BLaER1 treated with 17β-estradiol and CSF1 and Interleukin-3, amounts not matched to agents 10 nM and 100 nM (cell line): ENCODE results near the gene CNOT4.
A peak's percentile ranks its signal among the peaks of the same experiment; 100 is the strongest.

ENCODE experiments used
- H3K27ac ChIP-seq, 11 experiments: shearing (Covaris generic); formaldehyde crosslinking; 2 replicates each; pipeline ENCODE4 v1.8.1; 2022
- H3K27me3 ChIP-seq, 11 experiments: shearing (Covaris generic); formaldehyde crosslinking; 2 replicates each; pipeline ENCODE4 v1.8.1; 2022
- H3K36me3 ChIP-seq, 11 experiments: shearing (Covaris generic); formaldehyde crosslinking; 2 replicates each; pipeline ENCODE4 v1.8.1; 2022
- H3K4me1 ChIP-seq, 10 experiments: shearing (Covaris generic); formaldehyde crosslinking; 2 replicates each; pipeline ENCODE4 v1.8.1; 2022
- H3K4me2 ChIP-seq, 11 experiments: shearing (Covaris generic); formaldehyde crosslinking; 2 replicates each; pipeline ENCODE4 v1.8.1; 2022
- H3K4me3 ChIP-seq, 10 experiments: shearing (Covaris generic); formaldehyde crosslinking; 2 replicates each; pipeline ENCODE4 v1.8.1; 2022
- H3K9ac ChIP-seq, 11 experiments: shearing (Covaris generic); formaldehyde crosslinking; 2 replicates each; pipeline ENCODE4 v1.8.1; 2022
- H3K9me3 ChIP-seq, 11 experiments: shearing (Covaris generic); formaldehyde crosslinking; replicated peaks in 1 of 11; 2 replicates each; pipeline ENCODE4 v1.8.1; 2022
- H4K20me1 ChIP-seq, 11 experiments: shearing (Covaris generic); formaldehyde crosslinking; 2 replicates each; pipeline ENCODE4 v1.8.1; 2022
- Cebpa-rat ChIP-seq, 11 experiments: shearing (Covaris generic); IDR thresholded peaks; 2 replicates each; pipeline ENCODE4 v1.8.1; 2022

CNOT4 gene

DNA sequence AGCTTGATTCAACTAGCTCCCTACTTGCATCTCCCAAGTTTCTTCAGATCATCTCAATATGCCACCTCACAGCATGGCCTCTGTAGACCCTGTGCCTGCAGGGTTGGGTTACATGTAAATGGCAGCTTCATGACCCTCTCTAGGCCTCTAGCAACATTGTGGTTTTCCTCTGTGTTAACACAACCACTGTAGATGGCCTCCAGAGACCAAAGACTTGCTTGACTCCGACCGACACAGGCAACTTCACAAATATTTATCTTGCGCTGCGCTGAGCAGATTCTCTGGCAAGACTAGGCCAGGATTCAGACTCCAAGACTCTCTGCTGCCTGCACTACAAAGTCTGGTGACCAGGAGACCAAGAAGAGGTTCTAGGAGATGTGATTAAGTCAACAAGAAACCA, 75.9 kb downstream of the CNOT4 start:
- Histone ChIP-seq H3K36me3 (peaks cover 51 to 75% (median 62%) of the 10 kb centered on the region in 11 experiments), H3K4me2 (peak overlapping the region in 6 of 11 experiments; percentile 1 to 39 (median 26); a peak in 11 of 22 replicates), H3K9me3 (peaks cover 10 to 24% (median 17%) of the 10 kb centered on the region in 11 experiments), H3K27me3 (no peaks in the 10 kb centered on the region; a peak in 1 of 22 replicates), H3K4me1 (peaks cover 0 to 23% (median 19%) of the 10 kb centered on the region in 10 experiments; a peak in 16 of 20 replicates), H3K4me3 (no peak overlapping the region), H3K27ac (no peak overlapping the region), H4K20me1 (peaks cover 0 to 62% (median 25%) of the 10 kb centered on the region in 11 experiments; a peak in 11 of 22 replicates), H3K9ac (no peak overlapping the region)
- no peak for TF ChIP-seq Cebpa-rat (IDR thresholded peaks at IDR 0.05)

GRCh38 chr7:135430626-135431025, 79.3 kb downstream of the CNOT4 start:
- no peaks in the 10 kb centered on the region; a peak in 1 of 22 replicates for H3K27me3 ChIP-seq
- H3K36me3 ChIP-seq, result peaks cover 28 to 53% (median 42%) of the 10 kb centered on the region in 11 experiments
- H3K4me2 ChIP-seq, result peak overlapping the region in 2 of 11 experiments; percentile 17 to 37; a peak in 2 of 22 replicates
- peaks cover 6 to 17% (median 9%) of the 10 kb centered on the region in 11 experiments for H3K9me3 ChIP-seq
- no peak for TF ChIP-seq Cebpa-rat (IDR thresholded peaks at IDR 0.05)
- peaks cover 0 to 78% (median 29%) of the 10 kb centered on the region in 11 experiments; a peak in 14 of 22 replicates for H4K20me1 ChIP-seq
- no peak overlapping the region for H3K27ac ChIP-seq
- H3K4me1 ChIP-seq, result peaks cover 0 to 28% (median 19%) of the 10 kb centered on the region in 10 experiments; a peak in 16 of 20 replicates
- H3K4me3 ChIP-seq, result no peak overlapping the region
- no peak overlapping the region for H3K9ac ChIP-seq

- no peak overlapping the region for H3K9ac ChIP-seq
- no peak for TF ChIP-seq Cebpa-rat (IDR thresholded peaks at IDR 0.05)
- peaks cover 0 to 88% (median 43%) of the 10 kb centered on the region in 11 experiments; a peak in 15 of 22 replicates for H4K20me1 ChIP-seq
- no peak overlapping the region for H3K4me3 ChIP-seq
- no peak overlapping the region for H3K27ac ChIP-seq
- no peak overlapping the region for H3K4me2 ChIP-seq
- H3K36me3 ChIP-seq, result peaks cover 14 to 40% (median 31%) of the 10 kb centered on the region in 11 experiments; a peak in 21 of 22 replicates
- H3K27me3 ChIP-seq, result no peaks in the 10 kb centered on the region; a peak in 1 of 22 replicates
- H3K9me3 ChIP-seq, result peaks cover 0 to 2% (median 0%) of the 10 kb centered on the region in 11 experiments; a peak in 2 of 22 replicates
- H3K4me1 ChIP-seq, result peaks cover 0 to 28% (median 12%) of the 10 kb centered on the region in 10 experiments; a peak in 14 of 20 replicates
Measured at GRCh38 chr7:135428879-135429278, 81.0 kb downstream of the CNOT4 start.

GRCh38 chr7:135428011-135428410, 81.9 kb downstream of the CNOT4 start:
- H4K20me1 ChIP-seq, result peaks cover 0 to 87% (median 45%) of the 10 kb centered on the region in 11 experiments; a peak in 15 of 22 replicates
- H3K27me3 ChIP-seq, result no peaks in the 10 kb centered on the region; a peak in 1 of 22 replicates
- no peak overlapping the region for H3K4me3 ChIP-seq
- no peaks in the 10 kb centered on the region for H3K9me3 ChIP-seq
- TF ChIP-seq Cebpa-rat (IDR thresholded peaks at IDR 0.05), result no peak
- H3K27ac ChIP-seq, result no peak overlapping the region
- peaks cover 0 to 28% (median 10%) of the 10 kb centered on the region in 10 experiments; a peak in 11 of 20 replicates for H3K4me1 ChIP-seq
- peaks cover 5 to 34% (median 22%) of the 10 kb centered on the region in 11 experiments; a peak in 21 of 22 replicates for H3K36me3 ChIP-seq
- no peak overlapping the region for H3K9ac ChIP-seq
- H3K4me2 ChIP-seq, result no peak overlapping the region

GRCh38 chr7:135427166-135427565, 82.7 kb downstream of the CNOT4 start:
- Histone ChIP-seq H3K9me3 (no peaks in the 10 kb centered on the region), H3K9ac (no peak overlapping the region), H3K27me3 (no peaks in the 10 kb centered on the region), H3K4me1 (peaks cover 0 to 28% (median 10%) of the 10 kb centered on the region in 10 experiments; a peak in 11 of 20 replicates), H4K20me1 (peaks cover 0 to 88% (median 53%) of the 10 kb centered on the region in 11 experiments; a peak in 17 of 22 replicates), H3K4me3 (no peak overlapping the region), H3K4me2 (no peak overlapping the region), H3K36me3 (peaks cover 0 to 27% (median 14%) of the 10 kb centered on the region in 11 experiments; a peak in 18 of 22 replicates), H3K27ac (no peak overlapping the region)
- TF ChIP-seq Cebpa-rat (IDR thresholded peaks at IDR 0.05), result no peak

DNA sequence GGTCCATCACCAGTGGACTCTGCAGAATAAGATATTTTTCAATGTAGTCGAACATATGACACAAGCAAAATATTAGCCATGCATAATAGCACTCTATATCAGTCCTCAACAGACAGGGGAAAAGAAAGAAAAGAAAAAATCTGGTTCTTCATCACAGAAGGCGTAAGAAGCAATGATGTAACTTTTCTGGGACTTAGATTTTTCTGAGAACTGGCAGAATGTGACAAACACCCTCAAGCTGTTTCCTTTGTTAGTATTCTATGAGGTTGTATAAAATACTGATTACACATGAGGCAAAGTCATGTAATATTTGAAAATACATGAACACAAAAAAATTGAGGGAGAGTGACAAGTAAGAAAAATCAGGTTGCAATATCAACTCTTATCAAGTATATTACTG, 84.9 kb downstream of the CNOT4 start:
- Histone ChIP-seq H3K4me2 (no peak overlapping the region), H3K36me3 (peaks cover 9 to 37% (median 26%) of the 10 kb centered on the region in 11 experiments; a peak in 20 of 22 replicates), H3K27ac (no peak overlapping the region), H3K9ac (no peak overlapping the region), H3K27me3 (no peaks in the 10 kb centered on the region), H3K4me1 (peaks cover 0 to 17% (median 7%) of the 10 kb centered on the region in 10 experiments; a peak in 11 of 20 replicates), H4K20me1 (peaks cover 0 to 89% (median 44%) of the 10 kb centered on the region in 11 experiments; a peak in 17 of 22 replicates), H3K9me3 (no peaks in the 10 kb centered on the region), H3K4me3 (no peak overlapping the region)
- TF ChIP-seq Cebpa-rat (IDR thresholded peaks at IDR 0.05), result no peak

GRCh38 chr7:135420786-135421185, 89.1 kb downstream of the CNOT4 start:
- Histone ChIP-seq H3K9me3 (no peaks in the 10 kb centered on the region), H3K27me3 (no peaks in the 10 kb centered on the region), H3K4me3 (no peak overlapping the region), H3K36me3 (peaks cover 31 to 73% (median 58%) of the 10 kb centered on the region in 11 experiments), H3K4me1 (no peaks in the 10 kb centered on the region), H3K27ac (no peak overlapping the region), H4K20me1 (peaks cover 0 to 80% (median 44%) of the 10 kb centered on the region in 11 experiments; a peak in 17 of 22 replicates), H3K9ac (no peak overlapping the region), H3K4me2 (no peak overlapping the region)
- TF ChIP-seq Cebpa-rat (IDR thresholded peaks at IDR 0.05), result no peak

- Histone ChIP-seq H3K27me3 (no peaks in the 10 kb centered on the region), H3K27ac (no peak overlapping the region), H3K4me3 (no peak overlapping the region), H3K9me3 (no peaks in the 10 kb centered on the region), H4K20me1 (peaks cover 0 to 48% (median 14%) of the 10 kb centered on the region in 11 experiments; a peak in 9 of 22 replicates), H3K9ac (no peak overlapping the region), H3K4me1 (no peaks in the 10 kb centered on the region), H3K4me2 (no peak overlapping the region), H3K36me3 (peaks cover 34 to 83% (median 55%) of the 10 kb centered on the region in 11 experiments)
- TF ChIP-seq Cebpa-rat (IDR thresholded peaks at IDR 0.05), result no peak
Measured at GRCh38 chr7:135416431-135416830, 93.5 kb downstream of the CNOT4 start.

DNA sequence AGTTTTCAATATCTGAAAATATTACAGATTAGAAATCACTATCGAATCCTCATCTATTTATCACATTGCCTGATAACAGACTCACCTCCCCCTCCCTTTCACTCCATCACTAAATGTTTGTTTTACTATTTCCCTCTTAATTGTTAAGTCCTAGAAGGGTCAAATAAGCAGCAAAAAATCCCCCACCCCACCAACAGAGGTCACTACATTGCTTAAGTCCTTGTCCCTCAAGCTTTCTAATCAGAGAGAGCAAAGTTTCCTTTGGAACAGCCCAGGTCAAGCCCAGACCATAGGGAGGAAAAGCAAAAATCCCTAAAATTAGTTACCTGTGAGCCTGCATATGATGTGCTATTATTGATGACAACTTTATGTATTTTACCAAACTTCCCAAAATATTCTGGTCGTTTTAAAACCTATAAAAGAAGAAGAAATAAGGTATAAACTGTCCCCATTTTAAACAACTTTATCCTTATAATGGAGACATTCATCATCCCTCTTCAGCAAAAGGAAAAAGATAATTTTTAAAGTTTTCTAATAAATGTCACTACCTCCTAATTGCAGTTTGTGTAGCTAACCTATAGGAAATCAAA, 95.0 kb downstream of the CNOT4 start:
- no peaks in the 10 kb centered on the region for H3K9me3 ChIP-seq
- H3K4me3 ChIP-seq, result no peak overlapping the region
- H3K4me2 ChIP-seq, result no peak overlapping the region
- no peaks in the 10 kb centered on the region for H3K4me1 ChIP-seq
- no peak for TF ChIP-seq Cebpa-rat (IDR thresholded peaks at IDR 0.05)
- H3K27ac ChIP-seq, result no peak overlapping the region
- H4K20me1 ChIP-seq, result peaks cover 0 to 35% (median 13%) of the 10 kb centered on the region in 11 experiments; a peak in 9 of 22 replicates
- no peaks in the 10 kb centered on the region for H3K27me3 ChIP-seq
- H3K9ac ChIP-seq, result no peak overlapping the region
- H3K36me3 ChIP-seq, result peaks cover 25 to 79% (median 51%) of the 10 kb centered on the region in 11 experiments
